Loucy (cell line): ENCODE measurements around the gene AMBRA1.

Experiments
- CTCF ChIP-seq: fragments of 200-600 bp; sonication (generic); conservative IDR thresholded peaks from 2 replicates; pipeline ENCODE4 v1.5.1; 2014; ENCODE audit warnings: mild to moderate bottlenecking, antibody characterized with exemption, low read length
- EZH2phosphoT487 ChIP-seq: fragments of 200-600 bp; IDR thresholded peaks from 2 replicates; pipeline ENCODE4 v1.6.1; 2018; ENCODE audit warnings: antibody characterized with exemption, mild to moderate bottlenecking, moderate library complexity, borderline replicate concordance

DNA sequence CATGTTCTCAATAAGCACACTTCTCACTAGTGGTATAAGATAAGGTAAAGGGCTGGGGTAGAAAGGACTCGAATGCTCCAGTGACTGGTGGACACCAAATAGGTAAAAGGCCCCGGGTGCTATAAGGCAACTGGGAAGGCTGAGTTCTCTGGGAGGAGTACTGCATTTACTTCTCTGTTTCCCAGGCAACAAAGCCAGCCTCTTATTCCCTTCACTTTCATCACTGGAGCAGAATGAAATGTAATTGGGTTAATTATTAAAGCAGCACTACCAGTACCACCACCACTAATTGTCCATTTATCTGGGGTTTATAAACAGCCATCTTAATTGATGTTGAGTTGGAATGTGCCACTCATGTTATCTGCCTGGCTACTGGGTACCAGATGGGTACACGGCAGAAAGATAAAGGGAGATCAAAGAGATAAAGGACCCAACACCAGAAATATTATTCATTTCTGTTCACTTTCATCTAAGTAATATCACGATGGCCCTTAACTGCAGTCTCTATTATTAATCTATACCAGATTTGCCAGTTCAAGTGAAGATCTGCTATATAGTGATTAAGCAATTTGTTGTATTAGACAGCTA, 107.9 kb downstream of the AMBRA1 start:
- TF ChIP-seq EZH2phosphoT487: no peak
- no peak for TF ChIP-seq CTCF
